GM13976 (cell line): ENCODE results near the gene PML.

ENCODE experiments used
- DNase-seq: peaks from one replicate; pipeline ENCODE4 v3.0.0; 2012; ENCODE audit warnings: low spot score
- CTCF ChIP-seq: IDR thresholded peaks from 2 replicates; pipeline ENCODE4 v1.5.1; 2012; ENCODE audit warnings: borderline replicate concordance, mild to moderate bottlenecking; ENCODE audit not compliant: insufficient read depth; ENCODE audit errors: extremely low read depth, missing control alignments, control extremely low read depth
- in situ Hi-C: fragments of 300-500 bp; cut with MboI; formaldehyde crosslinking; loops from one replicate; pipeline ENCODE4 v1.12.0; 2022; ENCODE audit warnings: low sequenced_read_pairs, mixed read lengths, inconsistent platforms; ENCODE audit not compliant: unreplicated experiment

Gene PML

GRCh38 chr15:74007820-74008371 is 13.4 kb downstream of the PML start:
- in situ Hi-C loops, result no loop called here
- DNase-seq, result no peak
- no peak for TF ChIP-seq CTCF

GRCh38 chr15:74008901-74009300 is 14.4 kb downstream of the PML start:
- TF ChIP-seq CTCF, result no peak
- in situ Hi-C loops, result no loop called here
- no peak for DNase-seq

- no peak for TF ChIP-seq CTCF
- in situ Hi-C loops, result no loop called here
Observed at GRCh38 chr15:74010929-74011540, 16.5 kb downstream of the PML start.

GRCh38 chr15:74011610-74012009 is 17.1 kb downstream of the PML start:
- no peak for DNase-seq
- no peak for TF ChIP-seq CTCF
- in situ Hi-C loops, result no loop called here

More at GRCh38 chr15:74010929-74011540, 16.5 kb downstream of the PML start:
- DNase-seq, result no peak

- no peak for DNase-seq
- no peak for TF ChIP-seq CTCF
- in situ Hi-C loops, result no loop called here
Observed at GRCh38 chr15:74013374-74013894, 18.9 kb downstream of the PML start.

- no peak for TF ChIP-seq CTCF
- no peak for DNase-seq
- in situ Hi-C loops, result no loop called here
Observed at GRCh38 chr15:74019734-74020133, 25.2 kb downstream of the PML start.
